K562 (cell line): ENCODE measurements around the gene KLHL25. TPM values are rescaled to one million over a fixed set of nuclear protein-coding genes. Genes with fewer than 3 reads are reported as not detected.

ENCODE experiments used
- ATAC-seq: fragments of 200-7000 bp; cut with Tn5 transposase; 3 replicates; pipeline ENCODE4 v1.9.1; 2020; ENCODE audit warnings: moderate library complexity
- BruUV-seq: library from RNA; stranded (reverse); fragments of 400-500 nt; replicated peaks from 2 replicates; lab custom pipeline; 2021; lab: Mats Ljungman, UMichigan
- CTCF ChIA-PET: fragments of 300-600 bp; formaldehyde crosslinking; extraction: SDS; loops from one replicate; lab custom pipeline; 2021; ENCODE audit warnings: low intra/inter-chr PET ratio; lab: Yijun Ruan, JAX
- POLR2A ChIA-PET: fragments of 300-600, 350-650 bp; sonication (Branson Sonifier 250); formaldehyde crosslinking; extraction: SDS; loops from one replicate; lab custom pipeline; 2021; ENCODE audit warnings: antibody characterized with exemption, inconsistent platforms; lab: Yijun Ruan, JAX
- DNase-seq, 4 experiments: peaks; one replicate each; pipeline versions ENCODE4 v3.0.0 to v3.0.0-alpha.2; 2011 to 2018; ENCODE audit warnings: low spot score in 3 of 4, mixed read lengths in 3 of 4; ENCODE audit errors: extremely low read depth in 1 of 4
- FAIRE-seq: peaks from 2 replicates; lab custom pipeline; 2011; peaks lifted over from hg19 to GRCh38; lab: Jason Lieb, UNC
- H2AFZ ChIP-seq: 2 replicates; pipeline ENCODE4 v1.6.0; 2011; ENCODE audit warnings: low read depth, low read length, control low read depth, inconsistent platforms
- H3K27ac ChIP-seq: fragments of 200-600 bp; 3 replicates; pipeline ENCODE4 v1.8.0; 2011; ENCODE audit warnings: low read depth, mild to moderate bottlenecking, control low read depth, inconsistent platforms, low read length, moderate library complexity, mixed read lengths; ENCODE audit errors: extremely low read depth
- H3K27me3 ChIP-seq, 2 experiments: fragments of 300-600 bp in 1 of 2; 2 replicates in 1 of 2; 3 replicates in 1 of 2; pipeline versions ENCODE4 v1.6.0 to v1.8.0; 2011; ENCODE audit warnings: inconsistent platforms in 2 of 2, low read length in 2 of 2, mild to moderate bottlenecking in 1 of 2, mixed read lengths in 1 of 2, moderate library complexity in 1 of 2; ENCODE audit not compliant: control insufficient read depth in 2 of 2, insufficient read depth in 2 of 2
- H3K36me3 ChIP-seq: fragments of 300-600 bp; 3 replicates; pipeline ENCODE4 v1.8.0; 2011; ENCODE audit warnings: mild to moderate bottlenecking, low read length, inconsistent platforms; ENCODE audit not compliant: control insufficient read depth, insufficient read depth
- H3K4me1 ChIP-seq, 2 experiments: fragments of 200-600 bp in 1 of 2; replicated peaks in 1 of 2; 2 replicates in 1 of 2; 3 replicates in 1 of 2; pipeline versions ENCODE4 v1.5.1 to v1.8.0; 2011; ENCODE audit warnings: inconsistent platforms in 2 of 2, low read length in 2 of 2, mild to moderate bottlenecking in 1 of 2, mixed read lengths in 1 of 2, moderate library complexity in 1 of 2; ENCODE audit not compliant: control insufficient read depth in 2 of 2, insufficient read depth in 2 of 2
- H3K4me2 ChIP-seq: 2 replicates; pipeline ENCODE4 v1.6.1; 2011; ENCODE audit warnings: low read length, control low read depth, inconsistent platforms, mixed read lengths; ENCODE audit not compliant: insufficient read depth
- H3K4me3 ChIP-seq: fragments of 200-600 bp; sonication (generic), shearing (Covaris generic); 2 replicates; pipeline ENCODE4 v1.5.1; 2016; ENCODE audit warnings: control low read depth, inconsistent platforms
- H3K79me2 ChIP-seq: fragments of 200-600 bp; 3 replicates; pipeline ENCODE4 v1.8.0; 2011; ENCODE audit warnings: low read length, inconsistent platforms; ENCODE audit not compliant: control insufficient read depth, insufficient read depth
- H3K9ac ChIP-seq, 2 experiments: 2 replicates each; pipeline versions ENCODE4 v1.6.0 to v1.6.1; 2011; ENCODE audit warnings: low read depth in 2 of 2, low read length in 2 of 2, control low read depth in 1 of 2, inconsistent platforms in 1 of 2, mild to moderate bottlenecking in 1 of 2, mixed read lengths in 1 of 2; ENCODE audit not compliant: insufficient read depth in 1 of 2
- H3K9me1 ChIP-seq: one replicate; pipeline ENCODE4 v1.6.0; 2011; ENCODE audit warnings: inconsistent platforms, mild to moderate bottlenecking, low read length, moderate library complexity; ENCODE audit not compliant: control insufficient read depth, insufficient read depth
- H3K9me3 ChIP-seq: replicated peaks from 2 replicates; pipeline ENCODE4 v1.5.1; 2011; ENCODE audit warnings: low read depth, low read length, inconsistent platforms; ENCODE audit not compliant: control insufficient read depth, insufficient read depth
- H4K20me1 ChIP-seq: replicated peaks from 2 replicates; pipeline ENCODE4 v1.6.1; 2011; ENCODE audit warnings: low read length, inconsistent platforms, mixed read lengths; ENCODE audit not compliant: control insufficient read depth, insufficient read depth
- BRD9 ChIP-seq: fragments of 450-650 bp; IDR thresholded peaks from 2 replicates; pipeline ENCODE4 v1.6.1; 2018; ENCODE audit warnings: low read depth; ENCODE audit not compliant: partially characterized antibody
- CHCHD3 ChIP-seq: fragments of 250-450 bp; sonication (Bioruptor Pico); IDR thresholded peaks from 2 replicates; pipeline ENCODE4 v2.1.2; 2022; ENCODE audit warnings: mild to moderate bottlenecking
- E2F6 ChIP-seq, 2 experiments: IDR thresholded peaks; 2 replicates each; pipeline ENCODE4 v1.6.1; 2011; ENCODE audit warnings: borderline replicate concordance in 1 of 2, control low read depth in 1 of 2, low read depth in 1 of 2, low read length in 1 of 2, mild to moderate bottlenecking in 1 of 2, mixed read lengths in 1 of 2, moderate library complexity in 1 of 2; ENCODE audit not compliant: insufficient read depth in 1 of 2, insufficient read length in 1 of 2, poor library complexity in 1 of 2, severe bottlenecking in 1 of 2; ENCODE audit errors: extremely low read depth in 1 of 2
- HDAC3 ChIP-seq: fragments of 450-650 bp; IDR thresholded peaks from 2 replicates; pipeline ENCODE4 v1.6.1; 2018; ENCODE audit warnings: borderline replicate concordance, mild to moderate bottlenecking, moderate library complexity; ENCODE audit not compliant: partially characterized antibody
- POLR3A ChIP-seq: IDR thresholded peaks from 2 replicates; pipeline ENCODE4 v1.6.1; 2011; ENCODE audit warnings: borderline replicate concordance, mild to moderate bottlenecking, moderate library complexity; ENCODE audit not compliant: insufficient read length, insufficient read depth; ENCODE audit errors: extremely low read depth
- SIN3A ChIP-seq, 2 experiments: fragments of 150-350 bp in 1 of 2; IDR thresholded peaks; 2 replicates each; pipeline ENCODE4 v1.6.1; 2011 to 2016; ENCODE audit warnings: borderline replicate concordance in 2 of 2, low read depth in 2 of 2, low read length in 2 of 2, mild to moderate bottlenecking in 2 of 2, moderate library complexity in 2 of 2; ENCODE audit not compliant: control insufficient read depth in 1 of 2
- ZBTB11 ChIP-seq, 3 experiments: fragments of 200-800 bp in 1 of 3; fragments of 250-450 bp in 1 of 3; fragments of 450-650 bp in 1 of 3; sonication (Bioruptor Pico) in 1 of 3; sonication (Bioruptor generic) in 1 of 3; formaldehyde crosslinking in 1 of 3; IDR thresholded peaks; 2 replicates each; pipeline versions ENCODE4 v1.6.1 to v1.8.0; 2016 to 2022; ENCODE audit warnings: mild to moderate bottlenecking in 2 of 3, missing genetic modification characterization in 2 of 3, missing compliant biosample characterization in 1 of 3, moderate library complexity in 1 of 3
- ZNF143 ChIP-seq: sonication (generic); formaldehyde crosslinking; IDR thresholded peaks from 2 replicates; pipeline ENCODE4 v1.9.0; 2022; ENCODE audit warnings: mild to moderate bottlenecking, missing genetic modification reagents
- ZNF224 ChIP-seq: sonication (generic); formaldehyde crosslinking; IDR thresholded peaks from 2 replicates; pipeline ENCODE4 v1.8.0; 2022; ENCODE audit warnings: mild to moderate bottlenecking, missing genetic modification reagents
- ZNF324 ChIP-seq: fragments of 250-450 bp; sonication (Bioruptor Pico); IDR thresholded peaks from 2 replicates; pipeline ENCODE4 v1.4.0; 2020; ENCODE audit warnings: mild to moderate bottlenecking
- ZNF75A ChIP-seq: fragments of 450-650 bp; formaldehyde crosslinking; IDR thresholded peaks from 2 replicates; pipeline ENCODE4 v1.4.0; 2020; ENCODE audit warnings: mild to moderate bottlenecking
- WGBS: fragments of 100-300 bp; shearing (Covaris generic); methylation state at CpG from one replicate; pipeline ENCODE4 v1.1.6; 2016; ENCODE audit warnings: low coverage, mixed read lengths; ENCODE audit not compliant: insufficient coverage; ENCODE audit errors: missing lambda C conversion rate; 5-methylcytosine and 5-hydroxymethylcytosine counted together
- in situ Hi-C: fragments of 300-500 bp; cut with MboI; formaldehyde crosslinking; loops from 4 replicates; pipeline ENCODE4 v1.15.0; 2018; ENCODE audit warnings: inconsistent platforms, mixed read lengths
- intact Hi-C: fragments of 100-400 bp; cut with micrococcal nuclease; formaldehyde crosslinking; loops from 2 replicates; pipeline ENCODE4 v1.14.2; 2022
- polyA plus RNA-seq, 8 experiments: library from polyadenylated mRNA; depleted of rRNA in 4 of 8; stranded (reverse) in 5 of 8; unstranded in 3 of 8; fragments of >200 nt; fragmentation: Nextera tagmentation in 2 of 8; fragmentation: Illumina TruSeq in 1 of 8; extraction: Ambion mirVana in 2 of 8; extraction: Trizol in 1 of 8; gene quantifications; 2 replicates each; pipeline versions ENCODE4 v1.2.1 to v1.2.3, GENCODE V29; 2011 to 2014; ENCODE audit warnings: inconsistent platforms in 1 of 8, missing spikeins in 1 of 8
- total RNA-seq, 7 experiments: library from RNA; depleted of rRNA in 6 of 7; stranded (reverse); fragments of >200 nt in 6 of 7; fragmentation: Illumina TruSeq in 2 of 7; extraction: Trizol in 2 of 7; gene quantifications; 2 replicates each; pipeline versions ENCODE4 v1.2.1 to v1.2.3, GENCODE V29; 2011 to 2021; ENCODE audit warnings: low replicate concordance in 1 of 7

The KLHL25 gene
- total and polyA plus RNA-seq, 9 of the 15 experiments (the other 6 are each of a cell fraction or from before 2014, with no cell fraction given): 0.04 to 0.14 (median 0.10) TPM; not detected in 3

- no peak for TF ChIP-seq ZBTB11 (CRISPR knock-in tag; IDR thresholded peaks at IDR 0.05)
- no peak for TF ChIP-seq ZNF75A (CRISPR knock-in tag)
- no peak for TF ChIP-seq ZNF224 (CRISPR knock-in tag)
- no peak for TF ChIP-seq ZNF324
These were observed 83.0 kb downstream of the KLHL25 start (continued) for GRCh38 chr15:85711580-85712192.

- H3K27me3 ChIP-seq: no peaks in the 10 kb centered on the region
- DNase-seq (no peak), FAIRE-seq (no peak), ATAC-seq (no peak)
- H3K4me2 ChIP-seq: no peak overlapping the region
- H3K4me3 ChIP-seq: no peak overlapping the region
- ChIA-PET POLR2A (interaction anchor here (0.7 to 1.0 kb wide), 2 partner anchors 8 to 201 kb away, joined by 3 read pairs; no protein-coding TSS in a partner anchor), CTCF (no interaction called here)
- no peak overlapping the region for H3K9ac ChIP-seq
- no peaks in the 10 kb centered on the region; a peak in 1 of 5 replicates for H3K4me1 ChIP-seq
- no peaks in the 10 kb centered on the region for H3K9me3 ChIP-seq
- no peak overlapping the region for H3K27ac ChIP-seq
- no peaks in the 10 kb centered on the region for H3K9me1 ChIP-seq
- intact Hi-C loops: no loop called here
- H2AFZ ChIP-seq: no peak overlapping the region
- H3K79me2 ChIP-seq: no peaks in the 10 kb centered on the region
- WGBS: 0% methylated on average over 7 of the region's 7 CpGs
- no peaks in the 10 kb centered on the region for H4K20me1 ChIP-seq
- in situ Hi-C loops: no loop called here
- no TSS peak for BruUV-seq
- H3K36me3 ChIP-seq: no peaks in the 10 kb centered on the region
- no peak for TF ChIP-seq HDAC3
- TF ChIP-seq SIN3A (IDR thresholded peaks at IDR 0.05; ENCODE audit: borderline replicate concordance in 2 of 2, control insufficient read depth in 1 of 2, low read depth in 2 of 2, low read length in 2 of 2): no peak
- no peak for TF ChIP-seq POLR3A
- TF ChIP-seq CHCHD3: no peak
- no peak for TF ChIP-seq E2F6 (IDR thresholded peaks at IDR 0.05; ENCODE audit: borderline replicate concordance in 1 of 2, extremely low read depth in 1 of 2, insufficient read depth in 1 of 2, insufficient read length in 1 of 2, low read depth in 1 of 2, low read length in 1 of 2, poor library complexity in 1 of 2, severe bottlenecking in 1 of 2)
- TF ChIP-seq BRD9: no peak
- TF ChIP-seq ZNF143 (CRISPR knock-in tag): no peak
These were observed 84.3 kb downstream of the KLHL25 start for GRCh38 chr15:85710340-85710842.
